Transverse colon (tissue), 4 donors: Measurements from ENCODE around the gene PSMB7.

ENCODE experiments used
- POLR2A ChIP-seq: fragments of 450-650 bp; IDR thresholded peaks from one replicate; pipeline ENCODE4 v1.6.1; 2016; ENCODE audit warnings: antibody characterized with exemption, mild to moderate bottlenecking, moderate library complexity
- POLR2AphosphoS5 ChIP-seq, 3 donors: sonication (generic); formaldehyde crosslinking; IDR thresholded peaks; one replicate each; pipeline ENCODE4 v1.6.1; 2016; ENCODE audit warnings: antibody characterized with exemption in 3 of 3
- TF ChIP-seq, protein P1 (sequence below), 5 experiments: fragments of 200-600 bp in 3 of 5; fragments of 450-650 bp in 2 of 5; sonication (generic) in 3 of 5; IDR thresholded peaks; 1 replicate in 2 of 5; 2 replicates in 3 of 5; pipeline ENCODE4 v1.5.1; 2016 to 2017; ENCODE audit warnings: antibody characterized with exemption in 5 of 5, inconsistent platforms in 3 of 5, mild to moderate bottlenecking in 2 of 5, moderate library complexity in 1 of 5

GRCh38 chr9:124411514-124412227 is 3.6 kb downstream of the PSMB7 start:
- TF ChIP-seq, protein P1, sequence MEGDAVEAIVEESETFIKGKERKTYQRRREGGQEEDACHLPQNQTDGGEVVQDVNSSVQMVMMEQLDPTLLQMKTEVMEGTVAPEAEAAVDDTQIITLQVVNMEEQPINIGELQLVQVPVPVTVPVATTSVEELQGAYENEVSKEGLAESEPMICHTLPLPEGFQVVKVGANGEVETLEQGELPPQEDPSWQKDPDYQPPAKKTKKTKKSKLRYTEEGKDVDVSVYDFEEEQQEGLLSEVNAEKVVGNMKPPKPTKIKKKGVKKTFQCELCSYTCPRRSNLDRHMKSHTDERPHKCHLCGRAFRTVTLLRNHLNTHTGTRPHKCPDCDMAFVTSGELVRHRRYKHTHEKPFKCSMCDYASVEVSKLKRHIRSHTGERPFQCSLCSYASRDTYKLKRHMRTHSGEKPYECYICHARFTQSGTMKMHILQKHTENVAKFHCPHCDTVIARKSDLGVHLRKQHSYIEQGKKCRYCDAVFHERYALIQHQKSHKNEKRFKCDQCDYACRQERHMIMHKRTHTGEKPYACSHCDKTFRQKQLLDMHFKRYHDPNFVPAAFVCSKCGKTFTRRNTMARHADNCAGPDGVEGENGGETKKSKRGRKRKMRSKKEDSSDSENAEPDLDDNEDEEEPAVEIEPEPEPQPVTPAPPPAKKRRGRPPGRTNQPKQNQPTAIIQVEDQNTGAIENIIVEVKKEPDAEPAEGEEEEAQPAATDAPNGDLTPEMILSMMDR (IDR thresholded peaks at IDR 0.05): no peak
- no peak for TF ChIP-seq POLR2AphosphoS5 (IDR thresholded peaks at IDR 0.05)
- no peak for TF ChIP-seq POLR2A
